Thoracic aorta (tissue), 2 donors: Measurements from ENCODE around the gene CNDP2. TPM values are rescaled to one million over a fixed set of nuclear protein-coding genes. Genes with fewer than 3 reads are reported as not detected.

Experiments
- ATAC-seq: fragments of 150-250 bp; one replicate; pipeline ENCODE4 v1.8.0; 2017; ENCODE audit warnings: low read depth; ENCODE audit not compliant: insufficient number of reproducible peaks, low FRiP score
- DNase-seq: peaks from one replicate; pipeline ENCODE4 v3.0.0-alpha.2; 2020; ENCODE audit warnings: low spot score
- H3K27ac ChIP-seq, 2 donors: fragments of 200-600 bp; sonication (generic); 1 replicate in 1 of 2; 2 replicates in 1 of 2; pipeline ENCODE4 v1.5.1; 2016; ENCODE audit warnings: mild to moderate bottlenecking in 2 of 2, moderate library complexity in 2 of 2
- H3K27me3 ChIP-seq: fragments of 200-600 bp; sonication (generic); replicated peaks from 2 replicates; pipeline ENCODE4 v1.6.0; 2016; ENCODE audit warnings: mild to moderate bottlenecking; ENCODE audit not compliant: insufficient read depth
- H3K36me3 ChIP-seq: fragments of 200-600 bp; sonication (generic); one replicate; pipeline ENCODE4 v1.5.1; 2016
- H3K4me1 ChIP-seq, 2 donors: fragments of 200-600 bp; sonication (generic); 1 replicate in 1 of 2; 2 replicates in 1 of 2; pipeline versions ENCODE4 v1.5.1 to v1.6.0; 2016; ENCODE audit warnings: low read depth in 2 of 2, mild to moderate bottlenecking in 1 of 2; ENCODE audit not compliant: control insufficient read depth in 1 of 2
- H3K4me3 ChIP-seq: fragments of 200-600 bp; sonication (generic); 2 replicates; pipeline ENCODE4 v1.5.1; 2016; ENCODE audit warnings: mild to moderate bottlenecking
- H3K9me3 ChIP-seq: fragments of 200-600 bp; sonication (generic); 2 replicates; pipeline ENCODE4 v1.5.1; 2016
- total RNA-seq, 2 donors: library from RNA; depleted of rRNA; stranded (reverse); fragments of >200 nt; gene quantifications; one replicate each; pipeline versions ENCODE4 v1.1.0 to v1.2.3, GENCODE V29; 2016
- TF ChIP-seq, protein P1 (sequence below): fragments of 200-600 bp; sonication (generic); IDR thresholded peaks from one replicate; pipeline ENCODE4 v1.5.1; 2019; ENCODE audit warnings: antibody characterized with exemption

CNDP2 gene
- total RNA-seq, 2 donors from 2014 or later: 44.3 to 106 TPM

DNA sequence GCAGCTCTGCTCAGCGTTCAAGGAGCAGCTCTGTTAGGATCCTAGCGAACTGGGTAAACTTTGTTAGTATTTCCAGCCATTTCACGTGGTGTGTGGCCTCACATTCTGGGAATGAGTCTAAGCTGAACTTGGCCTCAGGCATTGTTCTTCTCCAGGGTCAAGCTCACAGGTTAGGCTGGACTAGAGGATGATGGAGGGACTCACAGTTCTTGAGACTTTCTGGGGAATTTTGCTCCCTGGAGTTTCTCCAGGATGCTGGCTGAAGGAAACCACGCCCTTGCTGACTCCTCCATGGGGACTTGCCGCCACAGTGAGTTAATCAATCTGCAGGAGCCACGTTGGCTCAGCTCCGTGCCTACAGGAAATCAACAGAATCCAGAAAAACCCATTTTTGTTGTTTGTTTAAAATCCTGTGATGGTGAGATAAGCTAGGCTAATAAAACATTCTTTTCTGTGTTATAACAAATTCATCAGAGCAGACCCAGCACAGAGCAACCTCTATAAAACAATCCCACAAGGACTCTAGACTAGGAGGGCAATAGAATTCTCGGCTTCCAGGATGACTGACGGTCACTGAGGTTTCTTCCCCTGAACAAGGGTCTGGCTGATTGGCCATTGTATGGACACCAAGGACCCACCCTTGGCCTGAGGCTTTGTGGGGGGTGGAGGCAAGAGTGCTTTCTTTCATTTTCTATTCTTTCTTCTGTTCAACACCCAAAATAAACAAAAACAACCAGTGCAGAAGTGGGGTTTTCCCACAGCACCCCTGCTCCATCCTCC lies 50.8 kb downstream of the CNDP2 start:
- Histone ChIP-seq H3K4me1 (peaks cover 0 to 14% of the 10 kb centered on the region in 2 donors), H3K9me3 (peaks cover 9% of the 10 kb centered on the region), H3K36me3 (no peaks in the 10 kb centered on the region), H3K4me3 (no peak overlapping the region), H3K27ac (peak overlapping the region in 1 of 2 donors; percentile 43), H3K27me3 (no peaks in the 10 kb centered on the region)
- TF ChIP-seq, protein P1, sequence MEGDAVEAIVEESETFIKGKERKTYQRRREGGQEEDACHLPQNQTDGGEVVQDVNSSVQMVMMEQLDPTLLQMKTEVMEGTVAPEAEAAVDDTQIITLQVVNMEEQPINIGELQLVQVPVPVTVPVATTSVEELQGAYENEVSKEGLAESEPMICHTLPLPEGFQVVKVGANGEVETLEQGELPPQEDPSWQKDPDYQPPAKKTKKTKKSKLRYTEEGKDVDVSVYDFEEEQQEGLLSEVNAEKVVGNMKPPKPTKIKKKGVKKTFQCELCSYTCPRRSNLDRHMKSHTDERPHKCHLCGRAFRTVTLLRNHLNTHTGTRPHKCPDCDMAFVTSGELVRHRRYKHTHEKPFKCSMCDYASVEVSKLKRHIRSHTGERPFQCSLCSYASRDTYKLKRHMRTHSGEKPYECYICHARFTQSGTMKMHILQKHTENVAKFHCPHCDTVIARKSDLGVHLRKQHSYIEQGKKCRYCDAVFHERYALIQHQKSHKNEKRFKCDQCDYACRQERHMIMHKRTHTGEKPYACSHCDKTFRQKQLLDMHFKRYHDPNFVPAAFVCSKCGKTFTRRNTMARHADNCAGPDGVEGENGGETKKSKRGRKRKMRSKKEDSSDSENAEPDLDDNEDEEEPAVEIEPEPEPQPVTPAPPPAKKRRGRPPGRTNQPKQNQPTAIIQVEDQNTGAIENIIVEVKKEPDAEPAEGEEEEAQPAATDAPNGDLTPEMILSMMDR: no peak
- ATAC-seq (no peak), DNase-seq (no peak)

GRCh38 chr18:74547860-74548259 lies 51.7 kb downstream of the CNDP2 start:
- Histone ChIP-seq H3K4me3 (no peak overlapping the region), H3K4me1 (peaks cover 0 to 14% of the 10 kb centered on the region in 2 donors), H3K36me3 (no peaks in the 10 kb centered on the region), H3K27ac (no peak overlapping the region), H3K9me3 (peaks cover 9% of the 10 kb centered on the region), H3K27me3 (no peaks in the 10 kb centered on the region)
- ATAC-seq (no peak), DNase-seq (no peak)
- TF ChIP-seq, protein P1: no peak

GRCh38 chr18:74549591-74550104 lies 53.5 kb downstream of the CNDP2 start:
- Histone ChIP-seq H3K9me3 (peaks cover 9% of the 10 kb centered on the region), H3K4me3 (no peak overlapping the region), H3K4me1 (peaks cover 0 to 14% of the 10 kb centered on the region in 2 donors), H3K36me3 (no peaks in the 10 kb centered on the region), H3K27ac (no peak overlapping the region), H3K27me3 (no peaks in the 10 kb centered on the region)
- ATAC-seq (no peak), DNase-seq (no peak)
- TF ChIP-seq, protein P1: no peak

DNA sequence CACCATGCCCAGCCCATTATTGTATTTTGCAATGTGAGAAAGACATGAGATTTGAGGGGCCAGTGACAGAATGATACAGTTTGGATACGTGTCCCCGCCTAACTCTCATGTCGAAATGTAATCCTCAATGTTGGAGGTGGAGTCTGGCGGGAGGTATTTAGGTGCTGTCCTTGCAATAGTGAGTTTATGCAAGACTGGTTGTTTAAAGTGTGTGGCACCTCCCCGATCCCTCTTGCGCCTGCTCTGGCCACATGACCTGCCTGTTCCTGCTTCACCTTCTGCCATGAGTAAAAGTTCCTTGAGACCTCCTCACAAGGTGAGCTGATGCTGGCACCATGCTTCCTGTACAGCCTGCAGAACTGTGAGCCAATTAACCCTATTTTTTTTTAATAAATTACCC lies 54.7 kb downstream of the CNDP2 start:
- no peaks in the 10 kb centered on the region for H3K27me3 ChIP-seq
- peaks cover 9% of the 10 kb centered on the region for H3K9me3 ChIP-seq
- H3K4me3 ChIP-seq: no peak overlapping the region
- no peaks in the 10 kb centered on the region for H3K36me3 ChIP-seq
- no peak overlapping the region for H3K27ac ChIP-seq
- DNase-seq (no peak), ATAC-seq (no peak)
- TF ChIP-seq, protein P1: no peak
- peaks cover 0 to 14% of the 10 kb centered on the region in 2 donors for H3K4me1 ChIP-seq

DNA sequence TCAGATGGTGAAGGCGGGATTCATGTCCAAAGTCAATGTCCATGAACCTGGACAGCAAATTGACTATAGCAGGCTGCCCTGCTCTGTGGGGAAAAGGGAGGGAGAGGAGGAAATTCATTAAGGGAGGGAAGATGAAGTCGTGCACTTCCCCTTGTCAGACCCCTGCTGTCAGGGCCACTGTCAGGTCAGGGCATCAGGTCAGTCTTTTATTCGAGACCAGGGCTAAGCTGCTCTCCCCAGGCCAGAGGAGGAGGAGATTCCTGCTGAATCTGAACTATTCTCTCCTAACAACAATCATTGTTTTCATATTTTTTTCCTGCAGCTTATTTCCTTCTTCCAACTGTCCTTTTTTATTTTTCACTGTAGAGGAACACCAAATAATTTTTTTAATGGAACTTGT lies 55.3 kb downstream of the CNDP2 start:
- Histone ChIP-seq H3K27ac (no peak overlapping the region), H3K36me3 (no peaks in the 10 kb centered on the region), H3K4me3 (no peak overlapping the region), H3K9me3 (peaks cover 9% of the 10 kb centered on the region), H3K27me3 (no peaks in the 10 kb centered on the region), H3K4me1 (peaks cover 0 to 11% of the 10 kb centered on the region in 2 donors)
- ATAC-seq (no peak), DNase-seq (no peak)
- TF ChIP-seq, protein P1: no peak
